HG03442 (cell line): ENCODE data around the gene KRTAP9-7.

Experiments
- ATAC-seq: cut with Tn5 transposase; IDR thresholded peaks from one replicate; pipeline ENCODE4 v1.9.1; 2021; ENCODE audit warnings: mild to moderate bottlenecking, moderate library complexity; ENCODE audit not compliant: unreplicated experiment

Gene KRTAP9-7

GRCh38 chr17:41318231-41318630 is 42.7 kb downstream of the KRTAP9-7 start:
- ATAC-seq = no peak

GRCh38 chr17:41322094-41322902 is 46.8 kb downstream of the KRTAP9-7 start:
- ATAC-seq = no peak

DNA sequence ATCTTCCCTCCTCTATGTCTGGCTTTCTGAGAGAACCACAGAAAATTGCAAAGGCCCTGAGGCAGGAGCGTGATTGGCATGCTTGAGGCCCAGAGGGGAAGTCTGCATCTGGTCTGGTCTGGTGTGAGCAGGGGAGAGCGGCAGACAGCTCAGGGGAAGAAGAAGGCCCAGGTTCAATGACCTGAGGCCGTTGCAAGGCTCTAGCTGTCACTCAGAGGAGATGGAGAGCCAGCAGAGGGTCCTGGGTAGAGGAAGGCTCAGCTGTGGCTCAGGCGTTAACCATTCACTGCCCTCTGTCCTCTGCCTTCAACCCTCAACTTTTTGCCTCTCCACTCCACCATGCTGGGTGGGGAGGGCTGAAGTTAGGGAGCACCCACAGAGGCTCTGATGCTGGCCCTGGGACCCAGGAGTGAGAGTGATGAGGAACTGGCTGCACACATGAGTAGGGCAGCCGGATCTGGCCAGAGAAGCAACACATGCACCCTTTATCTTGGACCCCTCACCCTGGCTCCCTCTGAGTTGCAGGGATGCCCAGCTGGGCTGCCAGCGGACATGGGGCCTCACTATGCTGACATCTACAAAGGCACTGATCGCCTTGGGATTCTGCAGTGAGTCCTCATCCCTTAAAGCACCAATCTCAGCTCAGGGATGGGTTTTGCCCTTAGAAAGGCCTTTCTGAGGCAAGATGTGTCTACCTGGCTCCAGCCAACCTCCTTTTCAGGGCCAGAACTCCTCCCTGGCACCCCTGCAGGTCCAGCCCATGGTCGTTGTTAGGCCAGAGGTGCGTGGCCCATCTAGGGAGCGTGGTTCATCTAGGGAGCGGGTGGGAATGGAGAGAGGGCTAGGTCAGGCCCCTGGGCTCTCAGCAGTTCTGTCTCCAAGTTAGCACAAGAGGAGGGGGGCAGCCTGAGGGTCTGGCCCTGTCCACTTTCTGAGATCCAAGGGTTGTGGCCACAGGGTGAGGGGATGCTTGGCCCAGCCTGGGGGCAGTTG is 47.7 kb downstream of the KRTAP9-7 start:
- no peak for ATAC-seq

GRCh38 chr17:41324180-41325075 is 48.9 kb downstream of the KRTAP9-7 start:
- no peak for ATAC-seq

DNA sequence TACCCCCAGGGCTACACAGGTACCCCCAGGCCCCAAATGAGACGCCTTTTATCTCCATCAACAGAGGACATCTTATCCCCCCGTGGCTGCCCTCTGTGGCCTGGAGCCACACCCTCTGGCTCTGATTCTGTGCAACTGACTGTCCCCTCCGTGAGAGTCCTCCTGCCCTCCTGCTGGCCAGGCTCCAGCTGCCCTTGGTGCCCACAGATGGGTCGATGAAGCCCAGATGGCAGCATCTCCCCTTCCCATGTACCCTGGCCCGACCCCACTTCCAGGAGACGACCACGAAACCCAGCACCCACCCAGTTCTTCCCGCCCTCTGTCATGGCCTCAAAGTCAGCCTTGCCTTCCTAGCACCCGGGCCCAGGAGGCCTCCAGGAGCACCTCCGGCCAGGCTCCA is 49.6 kb downstream of the KRTAP9-7 start:
- ATAC-seq = no peak

DNA sequence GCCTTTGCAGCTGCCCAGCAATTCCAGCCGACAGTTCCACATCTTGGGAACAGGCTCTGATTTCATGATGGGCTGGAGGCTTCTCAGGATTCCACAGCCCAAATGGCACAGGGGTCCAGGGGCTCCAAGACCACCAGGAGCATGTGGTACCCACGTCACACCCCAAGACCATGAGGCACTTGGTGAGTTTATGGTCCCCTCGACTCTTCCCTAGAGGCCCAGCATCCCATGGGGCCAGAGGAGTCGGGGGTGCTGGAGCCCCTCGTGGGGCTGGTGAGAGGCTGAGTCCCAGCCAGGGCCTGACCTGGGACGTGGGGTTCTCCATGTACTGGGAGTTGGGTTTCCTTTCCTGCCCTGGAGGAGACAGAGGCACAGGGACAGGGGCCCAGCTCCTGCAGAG is 50.1 kb downstream of the KRTAP9-7 start:
- ATAC-seq = no peak
